Hepatocyte (in vitro differentiated cells): ENCODE measurements around the gene DSCAM. TPM values are rescaled to one million over a fixed set of nuclear protein-coding genes. Genes with fewer than 3 reads are reported as not detected.

Source experiments
- DNase-seq: peaks from one replicate; pipeline ENCODE4 v3.0.0-alpha.2; 2016; ENCODE audit warnings: low spot score
- H2AFZ ChIP-seq: fragments of 200-600 bp; sonication (generic); 2 replicates; pipeline ENCODE4 v1.6.0; 2016; ENCODE audit warnings: antibody characterized with exemption, mild to moderate bottlenecking
- H3K27ac ChIP-seq: fragments of 200-600 bp; sonication (generic); 2 replicates; pipeline ENCODE4 v1.5.1; 2016; ENCODE audit warnings: mild to moderate bottlenecking
- H3K27me3 ChIP-seq: fragments of 200-600 bp; sonication (generic); 2 replicates; pipeline ENCODE4 v1.6.1; 2016
- H3K36me3 ChIP-seq: fragments of 200-600 bp; sonication (generic); replicated peaks from 2 replicates; pipeline ENCODE4 v1.5.1; 2016; ENCODE audit warnings: low read depth; ENCODE audit not compliant: insufficient read depth
- H3K4me1 ChIP-seq: fragments of 200-600 bp; sonication (generic); 2 replicates; pipeline ENCODE4 v1.5.1; 2016; ENCODE audit warnings: mild to moderate bottlenecking, moderate library complexity; ENCODE audit not compliant: insufficient read depth
- H3K4me2 ChIP-seq: fragments of 200-600 bp; sonication (generic); 2 replicates; pipeline ENCODE4 v1.6.0; 2016
- H3K4me3 ChIP-seq: fragments of 200-600 bp; sonication (generic); 2 replicates; pipeline ENCODE4 v1.5.1; 2016; ENCODE audit warnings: mild to moderate bottlenecking
- H3K79me2 ChIP-seq: fragments of 200-600 bp; sonication (generic); 2 replicates; pipeline ENCODE4 v1.6.0; 2017; ENCODE audit warnings: mild to moderate bottlenecking
- H3K9me2 ChIP-seq: fragments of 200-600 bp; sonication (generic); replicated peaks from 2 replicates; pipeline ENCODE4 v1.6.0; 2017; ENCODE audit warnings: mild to moderate bottlenecking; ENCODE audit not compliant: insufficient read depth
- H3K9me3 ChIP-seq: fragments of 200-600 bp; sonication (generic); 2 replicates; pipeline ENCODE4 v1.5.1; 2016; ENCODE audit warnings: low read depth, mild to moderate bottlenecking
- H4K20me1 ChIP-seq: fragments of 200-600 bp; sonication (generic); 2 replicates; pipeline ENCODE4 v1.6.0; 2016; ENCODE audit warnings: mild to moderate bottlenecking; ENCODE audit not compliant: insufficient read depth, poor library complexity, severe bottlenecking
- CTCF ChIP-seq: fragments of 200-600 bp; sonication (generic); IDR thresholded peaks from 2 replicates; pipeline ENCODE4 v1.5.1; 2016; ENCODE audit warnings: antibody characterized with exemption, mild to moderate bottlenecking; ENCODE audit not compliant: poor library complexity
- EZH2 ChIP-seq: fragments of 200-600 bp; sonication (generic); IDR thresholded peaks from 2 replicates; pipeline ENCODE4 v1.6.1; 2016; ENCODE audit warnings: antibody characterized with exemption, mild to moderate bottlenecking, borderline replicate concordance
- EZH2phosphoT487 ChIP-seq: fragments of 200-600 bp; sonication (generic); IDR thresholded peaks from one replicate; pipeline ENCODE4 v1.6.1; 2018; ENCODE audit warnings: antibody characterized with exemption, mild to moderate bottlenecking, low read depth, moderate library complexity; ENCODE audit not compliant: unreplicated experiment, severe bottlenecking
- WGBS: methylation state at CpG from one replicate; pipeline ENCODE4 v1.1.6; 2016; ENCODE audit warnings: low lambda C conversion rate; ENCODE audit errors: missing lambda C conversion rate; 5-methylcytosine and 5-hydroxymethylcytosine counted together
- polyA plus RNA-seq: library from polyadenylated mRNA; unstranded; fragments of >200 nt; fragmentation: Nextera tagmentation; extraction: Ambion mirVana; gene quantifications from 2 replicates; pipeline ENCODE4 v1.2.1, GENCODE V29; 2016
- total RNA-seq: library from RNA; depleted of rRNA; stranded (reverse); fragments of >200 nt; gene quantifications from 2 replicates; pipeline ENCODE4 v1.2.3, GENCODE V29; 2014

DSCAM gene
- total and polyA plus RNA-seq, 2 experiments from 2014 or later, result 0.33 TPM; not detected in 1

DNA sequence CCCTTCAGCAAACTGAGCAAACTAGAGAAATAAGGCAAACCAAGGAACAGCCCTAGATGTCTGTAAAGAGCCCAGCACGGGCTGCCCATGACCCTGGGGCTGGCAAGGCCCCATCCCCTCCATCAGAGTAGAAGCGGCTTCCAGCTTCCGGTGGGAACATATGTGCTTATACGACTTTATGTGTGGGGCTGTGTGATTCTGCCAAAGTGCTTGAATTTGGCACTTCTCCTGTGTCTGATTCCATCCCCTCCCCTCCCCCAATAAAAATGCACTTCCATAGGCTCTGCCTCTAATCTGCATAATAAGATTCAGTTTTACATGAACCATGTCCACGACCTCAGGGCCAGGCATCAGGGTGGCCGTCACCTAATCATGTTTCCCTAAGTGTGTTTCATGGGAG is 236.6 kb downstream of the DSCAM start:
- no peak overlapping the region for H3K4me3 ChIP-seq

GRCh38 chr21:40606341-40606740 is 240.6 kb downstream of the DSCAM start:
- Histone ChIP-seq H3K4me3 (no peak overlapping the region), H3K27ac (no peak overlapping the region), H3K4me1 (no peaks in the 10 kb centered on the region), H4K20me1 (no peaks in the 10 kb centered on the region), H2AFZ (no peak overlapping the region), H3K79me2 (no peaks in the 10 kb centered on the region), H3K9me2 (no peaks in the 10 kb centered on the region), H3K9me3 (no peaks in the 10 kb centered on the region), H3K36me3 (no peaks in the 10 kb centered on the region), H3K4me2 (no peak overlapping the region), H3K27me3 (no peaks in the 10 kb centered on the region)
- 84% methylated on average over 2 of the region's 2 CpGs for WGBS
- no peak for TF ChIP-seq CTCF
- TF ChIP-seq EZH2, result no peak
- TF ChIP-seq EZH2phosphoT487, result no peak
- DNase-seq, result no peak

More for the DNA sequence above, 236.6 kb downstream of the DSCAM start:
- Histone ChIP-seq H3K9me3 (no peaks in the 10 kb centered on the region), H3K36me3 (no peaks in the 10 kb centered on the region), H3K4me1 (no peaks in the 10 kb centered on the region), H4K20me1 (no peaks in the 10 kb centered on the region), H3K79me2 (no peaks in the 10 kb centered on the region), H2AFZ (no peak overlapping the region), H3K27ac (no peak overlapping the region), H3K4me2 (no peak overlapping the region), H3K27me3 (no peaks in the 10 kb centered on the region), H3K9me2 (no peaks in the 10 kb centered on the region)
- no peak for DNase-seq
- TF ChIP-seq CTCF (no peak), EZH2 (no peak), EZH2phosphoT487 (no peak)
- 89% methylated on average over 6 of the region's 6 CpGs for WGBS

GRCh38 chr21:40605094-40605493 is 241.9 kb downstream of the DSCAM start:
- no peak for DNase-seq
- no peak overlapping the region for H2AFZ ChIP-seq
- H4K20me1 ChIP-seq, result no peaks in the 10 kb centered on the region
- WGBS, result 90% methylated on average over 4 of the region's 4 CpGs
- no peaks in the 10 kb centered on the region for H3K36me3 ChIP-seq
- H3K79me2 ChIP-seq, result no peaks in the 10 kb centered on the region
- H3K27ac ChIP-seq, result no peak overlapping the region
- no peaks in the 10 kb centered on the region for H3K4me1 ChIP-seq
- H3K27me3 ChIP-seq, result no peaks in the 10 kb centered on the region
- no peak for TF ChIP-seq CTCF
- no peak for TF ChIP-seq EZH2phosphoT487
- no peak for TF ChIP-seq EZH2
- H3K9me2 ChIP-seq, result no peaks in the 10 kb centered on the region
- no peak overlapping the region for H3K4me2 ChIP-seq
- no peak overlapping the region for H3K4me3 ChIP-seq
- no peaks in the 10 kb centered on the region for H3K9me3 ChIP-seq

- H3K4me3 ChIP-seq, result no peak overlapping the region
- no peaks in the 10 kb centered on the region for H3K9me3 ChIP-seq
- H3K27ac ChIP-seq, result no peak overlapping the region
- H3K9me2 ChIP-seq, result no peaks in the 10 kb centered on the region
- no peaks in the 10 kb centered on the region for H4K20me1 ChIP-seq
- no peak overlapping the region for H3K4me2 ChIP-seq
- H3K27me3 ChIP-seq, result no peaks in the 10 kb centered on the region
- no peak for DNase-seq
- H3K79me2 ChIP-seq, result no peaks in the 10 kb centered on the region
- TF ChIP-seq EZH2phosphoT487 (no peak), EZH2 (no peak), CTCF (no peak)
- no peak overlapping the region for H2AFZ ChIP-seq
- H3K36me3 ChIP-seq, result no peaks in the 10 kb centered on the region
- WGBS, result 50% methylated on average over 1 of the region's 1 CpG
- no peaks in the 10 kb centered on the region for H3K4me1 ChIP-seq
Observed at GRCh38 chr21:40603774-40604173, 243.2 kb downstream of the DSCAM start.
